Suprapubic skin (tissue), 3 donors: ENCODE measurements around the gene SH3RF1.

Source experiments
- POLR2AphosphoS5 ChIP-seq, 3 donors: sonication (generic); formaldehyde crosslinking; IDR thresholded peaks; one replicate each; pipeline ENCODE4 v1.6.1; 2017; ENCODE audit warnings: antibody characterized with exemption in 3 of 3
- TF ChIP-seq, protein P1 (sequence below), 2 donors: fragments of 200-600 bp in 1 of 2; fragments of 450-650 bp in 1 of 2; sonication (generic) in 1 of 2; IDR thresholded peaks; one replicate each; pipeline ENCODE4 v1.5.1; 2016 to 2019; ENCODE audit warnings: antibody characterized with exemption in 2 of 2, mild to moderate bottlenecking in 1 of 2, moderate library complexity in 1 of 2

DNA sequence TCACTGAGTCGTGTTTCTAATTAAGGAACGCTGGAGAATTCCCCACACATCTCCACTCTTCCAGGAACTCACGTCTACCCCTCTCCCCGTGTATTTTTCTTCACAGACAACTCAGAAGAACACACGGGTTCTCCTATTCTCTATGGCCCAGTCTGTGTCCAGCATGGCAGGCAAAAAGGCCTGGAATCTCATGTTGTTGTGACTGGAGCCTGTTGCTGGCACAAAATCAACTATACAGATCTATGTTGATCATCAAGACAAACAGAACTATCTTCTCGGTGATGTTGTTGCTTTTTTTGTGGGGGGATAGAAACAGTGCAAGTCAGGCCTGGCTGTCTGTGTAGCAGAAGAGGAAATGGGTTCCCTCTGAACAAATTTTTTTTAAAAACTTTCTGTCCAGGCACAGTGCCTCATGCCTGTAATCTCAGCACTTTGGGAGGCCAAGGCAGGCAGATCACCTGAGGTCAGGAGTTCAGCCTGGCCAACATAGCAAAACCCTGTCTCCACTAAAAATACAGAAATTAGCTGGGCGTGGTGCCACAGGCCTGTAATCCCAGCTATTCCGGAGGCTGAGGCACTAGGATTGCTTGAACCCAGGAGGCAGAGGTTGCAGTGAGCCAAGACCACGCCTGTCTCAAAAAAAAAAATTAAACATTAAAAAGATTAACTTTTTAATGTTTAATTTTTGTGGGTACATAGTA lies 210.2 kb downstream of the SH3RF1 start:
- TF ChIP-seq, protein P1, sequence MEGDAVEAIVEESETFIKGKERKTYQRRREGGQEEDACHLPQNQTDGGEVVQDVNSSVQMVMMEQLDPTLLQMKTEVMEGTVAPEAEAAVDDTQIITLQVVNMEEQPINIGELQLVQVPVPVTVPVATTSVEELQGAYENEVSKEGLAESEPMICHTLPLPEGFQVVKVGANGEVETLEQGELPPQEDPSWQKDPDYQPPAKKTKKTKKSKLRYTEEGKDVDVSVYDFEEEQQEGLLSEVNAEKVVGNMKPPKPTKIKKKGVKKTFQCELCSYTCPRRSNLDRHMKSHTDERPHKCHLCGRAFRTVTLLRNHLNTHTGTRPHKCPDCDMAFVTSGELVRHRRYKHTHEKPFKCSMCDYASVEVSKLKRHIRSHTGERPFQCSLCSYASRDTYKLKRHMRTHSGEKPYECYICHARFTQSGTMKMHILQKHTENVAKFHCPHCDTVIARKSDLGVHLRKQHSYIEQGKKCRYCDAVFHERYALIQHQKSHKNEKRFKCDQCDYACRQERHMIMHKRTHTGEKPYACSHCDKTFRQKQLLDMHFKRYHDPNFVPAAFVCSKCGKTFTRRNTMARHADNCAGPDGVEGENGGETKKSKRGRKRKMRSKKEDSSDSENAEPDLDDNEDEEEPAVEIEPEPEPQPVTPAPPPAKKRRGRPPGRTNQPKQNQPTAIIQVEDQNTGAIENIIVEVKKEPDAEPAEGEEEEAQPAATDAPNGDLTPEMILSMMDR (IDR thresholded peaks at IDR 0.05), result no peak
- no peak for TF ChIP-seq POLR2AphosphoS5 (IDR thresholded peaks at IDR 0.05)
